Uterus (tissue), 2 donors: Measurements from ENCODE around the gene ACVRL1.

Experiments used
- POLR2A ChIP-seq, 2 donors: fragments of 450-650 bp; IDR thresholded peaks; one replicate each; pipeline ENCODE4 v1.6.1; 2016; ENCODE audit warnings: antibody characterized with exemption in 2 of 2, mild to moderate bottlenecking in 1 of 2, moderate library complexity in 1 of 2
- TF ChIP-seq, protein P1 (sequence below), 4 experiments: fragments of 200-600 bp in 2 of 4; fragments of 450-650 bp in 2 of 4; sonication (generic) in 2 of 4; IDR thresholded peaks; one replicate each; pipeline ENCODE4 v1.5.1; 2016 to 2019; ENCODE audit warnings: antibody characterized with exemption in 4 of 4, mild to moderate bottlenecking in 2 of 4, moderate library complexity in 1 of 4

DNA sequence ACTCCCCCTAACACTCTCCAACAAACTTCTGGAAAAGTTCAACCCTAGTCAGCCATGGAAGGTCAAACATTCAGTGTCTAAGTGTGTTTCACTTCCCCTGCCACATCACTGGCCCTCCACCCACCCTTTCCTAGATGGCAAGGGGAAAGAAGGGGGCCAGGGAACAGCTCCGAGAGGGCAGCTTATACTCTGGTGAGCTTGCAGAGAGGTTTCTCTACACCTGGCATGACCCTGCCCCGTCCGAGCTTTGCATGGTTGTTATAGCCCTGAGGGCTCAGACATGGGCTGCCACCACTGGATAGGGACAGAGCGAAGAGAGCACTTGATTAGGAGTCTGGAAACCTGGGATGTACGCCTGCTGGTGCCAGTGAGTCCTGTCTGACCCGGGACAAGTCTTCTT lies 4.0 kb downstream of the ACVRL1 start:
- TF ChIP-seq, protein P1, sequence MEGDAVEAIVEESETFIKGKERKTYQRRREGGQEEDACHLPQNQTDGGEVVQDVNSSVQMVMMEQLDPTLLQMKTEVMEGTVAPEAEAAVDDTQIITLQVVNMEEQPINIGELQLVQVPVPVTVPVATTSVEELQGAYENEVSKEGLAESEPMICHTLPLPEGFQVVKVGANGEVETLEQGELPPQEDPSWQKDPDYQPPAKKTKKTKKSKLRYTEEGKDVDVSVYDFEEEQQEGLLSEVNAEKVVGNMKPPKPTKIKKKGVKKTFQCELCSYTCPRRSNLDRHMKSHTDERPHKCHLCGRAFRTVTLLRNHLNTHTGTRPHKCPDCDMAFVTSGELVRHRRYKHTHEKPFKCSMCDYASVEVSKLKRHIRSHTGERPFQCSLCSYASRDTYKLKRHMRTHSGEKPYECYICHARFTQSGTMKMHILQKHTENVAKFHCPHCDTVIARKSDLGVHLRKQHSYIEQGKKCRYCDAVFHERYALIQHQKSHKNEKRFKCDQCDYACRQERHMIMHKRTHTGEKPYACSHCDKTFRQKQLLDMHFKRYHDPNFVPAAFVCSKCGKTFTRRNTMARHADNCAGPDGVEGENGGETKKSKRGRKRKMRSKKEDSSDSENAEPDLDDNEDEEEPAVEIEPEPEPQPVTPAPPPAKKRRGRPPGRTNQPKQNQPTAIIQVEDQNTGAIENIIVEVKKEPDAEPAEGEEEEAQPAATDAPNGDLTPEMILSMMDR (IDR thresholded peaks at IDR 0.05): no peak
- TF ChIP-seq POLR2A (IDR thresholded peaks at IDR 0.05): no peak
